ENCODE measurements around the gene PRKCB.
"Not testable (repeated sequence)": the region's sequence is repeated elsewhere in the genome, so short reads cannot be mapped to it uniquely, and the experiment has no call there.

PRKCB gene

DNA sequence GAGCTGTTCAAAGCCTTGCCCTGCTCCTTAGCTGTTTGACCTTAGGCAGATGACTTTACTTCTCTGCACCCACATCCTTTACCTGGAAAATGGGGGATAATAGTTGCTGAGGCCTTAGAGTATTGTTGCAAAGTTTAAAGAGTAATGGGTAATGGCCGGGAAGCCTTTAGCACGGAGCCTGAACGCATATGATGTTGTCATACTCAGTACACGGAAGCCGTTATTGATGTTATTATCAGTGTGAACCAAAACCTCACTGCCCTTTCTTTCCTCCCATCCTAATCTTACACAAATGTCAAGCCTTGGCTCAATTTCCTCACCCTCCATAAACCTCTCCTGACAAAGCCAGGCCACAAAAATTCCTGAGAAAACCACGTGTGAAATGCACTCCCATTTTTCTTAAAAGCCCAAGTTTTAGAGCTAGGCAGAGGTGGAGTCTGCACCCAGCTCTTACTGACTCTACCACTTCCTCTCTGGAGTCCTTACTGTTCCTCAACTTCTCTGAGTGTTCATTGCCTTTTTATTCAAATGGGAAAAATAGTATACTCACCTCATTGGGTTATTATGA is 353.1 kb downstream of the PRKCB start:
- no peak for DNase-seq

DNA sequence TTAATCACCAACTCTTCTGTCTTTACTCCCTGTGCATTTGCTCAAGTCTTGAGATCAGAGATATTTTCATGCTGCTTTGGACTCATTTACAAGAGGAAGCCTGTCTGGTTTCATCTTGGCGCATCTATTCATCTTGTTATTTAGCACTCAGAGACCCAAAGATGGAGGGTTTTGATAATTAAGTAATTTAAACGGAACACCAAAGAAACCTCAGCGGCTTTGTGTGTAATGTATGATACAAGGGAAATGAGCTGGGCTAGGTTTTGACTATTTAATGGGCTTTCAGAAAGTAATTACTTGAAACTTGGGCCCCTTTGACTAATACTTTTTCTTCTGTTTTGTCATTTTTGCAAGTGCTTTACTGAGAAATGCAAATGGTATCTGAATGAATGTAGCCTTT is 354.2 kb downstream of the PRKCB start:
- DNase-seq = no peak

DNA sequence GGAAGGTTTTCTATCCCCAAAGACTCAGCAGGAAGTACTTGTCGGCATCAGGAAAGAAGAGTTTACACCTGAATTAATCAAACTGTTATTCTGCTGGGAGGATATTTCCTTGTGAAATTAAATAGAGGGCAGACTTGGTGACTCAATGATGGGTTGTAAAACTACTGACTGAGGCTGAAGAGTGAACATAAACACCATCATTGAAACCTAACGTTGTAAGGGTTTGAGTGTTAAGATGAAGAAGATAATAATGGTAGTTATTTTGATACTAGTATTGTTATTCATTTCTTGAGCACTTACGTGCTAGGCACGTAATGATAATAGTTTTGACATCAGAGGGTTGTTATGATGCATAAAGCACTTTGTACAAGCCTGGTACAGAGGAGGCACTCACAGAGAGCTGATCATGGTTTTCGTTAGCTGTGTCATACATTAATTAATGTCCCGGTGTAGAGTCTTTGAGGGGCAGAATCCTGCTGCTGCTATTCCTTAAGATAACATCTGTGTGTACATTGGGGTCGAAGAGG is 356.2 kb downstream of the PRKCB start:
- no peak for DNase-seq

DNA sequence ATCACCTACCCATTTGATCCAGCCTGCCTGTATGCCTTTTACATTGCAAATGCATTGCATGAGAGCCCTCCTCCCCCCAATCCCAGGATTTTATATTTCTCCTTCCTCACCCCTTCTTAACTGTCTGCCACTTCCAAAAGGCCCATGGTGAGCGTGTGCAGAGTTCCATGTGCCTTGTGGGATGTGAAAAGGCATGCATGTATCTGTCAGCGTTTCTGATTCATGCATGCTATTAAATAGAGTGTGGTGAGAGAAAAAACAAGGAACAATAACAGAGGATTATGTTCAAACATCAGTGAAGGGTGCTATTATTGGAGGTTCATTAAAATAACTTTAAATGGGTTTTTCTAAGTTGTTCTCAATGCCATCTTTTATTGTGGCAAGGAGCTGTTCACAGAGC is 359.4 kb downstream of the PRKCB start:
- no peak for DNase-seq

DNA sequence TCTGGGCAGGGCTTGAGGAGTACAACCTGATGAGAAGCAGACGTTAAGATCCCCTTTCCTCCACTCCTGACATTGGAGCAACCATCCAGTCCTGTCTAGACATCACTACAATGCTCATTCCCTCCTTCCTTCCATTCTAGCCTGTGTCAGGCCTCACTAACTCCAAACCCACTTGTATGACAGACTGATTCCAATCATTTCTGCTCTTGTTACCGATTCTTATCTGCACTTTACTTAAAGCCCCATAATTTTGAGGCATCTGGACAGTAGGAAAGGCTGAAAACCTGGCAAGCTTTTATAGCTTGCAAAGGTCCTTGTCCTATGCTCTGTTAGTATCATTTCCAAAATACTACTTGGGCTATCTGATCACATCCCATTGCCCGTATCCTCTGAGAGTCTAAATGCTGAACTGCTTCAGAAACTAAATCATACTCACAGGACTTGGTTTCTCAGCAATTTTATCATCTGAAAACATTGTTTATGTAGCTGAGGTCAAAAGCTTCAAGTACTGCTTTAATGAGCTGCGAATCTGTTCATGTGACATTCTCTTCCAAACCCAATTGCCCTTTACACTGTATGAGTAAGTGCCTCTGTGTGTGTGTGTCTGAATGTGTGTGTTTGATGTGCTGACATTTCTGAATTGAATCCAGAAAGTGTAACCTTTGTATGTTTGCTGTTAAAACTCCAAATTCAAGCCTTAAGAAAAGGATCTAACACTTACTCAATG is 363.2 kb downstream of the PRKCB start:
- DNase-seq = no peak

DNA sequence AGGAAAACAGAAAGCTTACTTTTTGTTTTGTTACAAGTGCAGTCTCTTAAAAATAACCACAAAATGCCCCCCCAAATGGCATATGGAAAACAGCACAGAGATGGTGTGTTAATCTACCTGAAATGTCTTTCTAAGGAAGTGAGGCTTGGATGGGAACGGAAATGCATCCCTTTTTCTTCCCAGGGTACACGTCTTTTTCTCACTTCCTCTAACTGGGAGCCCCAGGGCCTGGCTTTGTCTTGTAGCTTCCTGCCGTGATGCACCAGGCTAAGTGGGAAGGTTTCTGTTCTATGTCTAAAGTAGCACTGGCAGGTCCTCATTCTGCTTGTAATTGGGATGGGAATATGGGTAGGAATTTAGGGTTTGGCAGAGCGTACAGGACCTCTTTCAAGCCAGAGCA is 367.9 kb downstream of the PRKCB start:
- no peak for DNase-seq

DNA sequence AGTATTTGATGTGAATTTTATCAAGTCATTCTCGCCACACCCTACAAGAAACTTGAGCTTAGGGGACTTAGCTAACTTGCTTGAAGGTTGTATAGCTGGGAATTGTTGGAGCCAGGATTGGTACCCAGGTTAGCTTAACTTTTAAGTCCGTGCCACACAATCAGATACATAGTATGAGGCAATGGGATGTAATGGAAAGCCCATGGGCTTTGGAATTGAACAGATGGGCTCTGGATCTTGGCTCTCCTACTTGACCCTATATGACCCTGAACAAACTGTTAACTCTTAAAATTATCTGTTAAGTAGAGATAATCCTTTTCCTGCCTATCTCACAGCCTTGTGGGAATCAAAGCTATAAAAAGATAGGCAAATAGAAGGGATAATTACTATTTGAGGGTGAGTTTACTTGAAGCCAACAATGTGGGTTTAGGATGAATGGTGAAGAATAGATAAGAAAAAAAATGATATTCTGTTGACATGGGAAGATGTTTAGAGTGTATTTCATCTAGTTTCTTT is 368.4 kb downstream of the PRKCB start:
- no peak for DNase-seq

DNA sequence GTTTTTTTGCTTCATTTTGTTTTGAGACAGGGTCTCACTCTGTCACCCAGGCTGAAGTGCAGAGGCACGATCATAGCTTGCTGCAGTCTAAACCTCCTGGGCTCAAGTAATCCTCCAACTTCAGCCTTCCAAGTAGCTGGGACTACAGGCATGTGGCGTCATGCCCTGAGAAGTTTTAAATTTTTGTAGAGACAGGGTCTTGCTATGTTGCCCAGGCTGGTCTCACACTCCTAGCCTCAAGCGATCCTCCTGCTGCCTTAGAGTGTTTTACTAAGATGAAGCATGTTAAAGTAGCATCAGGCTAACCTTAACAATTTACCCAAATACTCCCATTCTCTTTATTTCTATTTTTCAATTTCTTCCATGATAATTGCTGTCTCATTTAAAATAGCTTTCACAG is 371.1 kb downstream of the PRKCB start:
- DNase-seq = no peak

DNA sequence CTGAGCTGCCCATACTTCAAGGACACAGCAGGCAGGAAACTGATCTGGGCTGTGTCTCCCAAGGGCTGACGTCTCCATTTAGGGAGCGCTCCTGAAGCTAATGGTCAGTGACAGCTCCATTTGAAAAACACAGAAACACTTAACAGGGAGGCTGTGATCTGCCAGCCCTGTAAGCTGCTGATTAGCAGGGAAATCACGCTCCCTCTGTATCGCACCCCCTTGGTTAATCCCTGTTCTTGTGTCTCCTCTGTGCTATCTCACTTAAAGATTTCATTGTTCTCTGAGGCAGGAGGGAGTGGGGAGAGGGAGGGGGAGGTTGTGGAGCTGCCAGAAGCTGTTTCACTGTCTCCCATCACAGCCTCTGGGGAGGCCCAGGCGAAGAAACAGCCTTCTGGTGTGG is 372.9 kb downstream of the PRKCB start:
- DNase-seq = no peak

DNA sequence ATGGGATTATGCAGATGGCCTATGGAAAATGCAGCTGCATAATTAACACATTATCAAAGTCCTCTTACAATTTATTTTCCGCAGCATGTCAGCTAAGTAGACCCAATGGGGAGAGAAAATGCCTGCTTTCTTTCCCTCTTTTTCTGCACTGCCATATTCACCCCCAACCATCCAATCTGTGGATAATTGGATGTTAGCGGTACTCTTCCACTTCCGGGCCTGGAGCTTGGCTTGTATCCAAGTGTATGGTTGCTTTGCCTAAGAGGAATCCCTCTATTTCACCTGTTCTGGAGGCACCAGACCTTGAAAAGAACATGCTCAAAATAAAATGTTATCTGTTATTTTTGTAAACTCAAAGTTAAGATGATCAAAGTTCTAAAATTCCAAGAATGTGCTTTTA is 379.2 kb downstream of the PRKCB start:
- no peak for DNase-seq

DNA sequence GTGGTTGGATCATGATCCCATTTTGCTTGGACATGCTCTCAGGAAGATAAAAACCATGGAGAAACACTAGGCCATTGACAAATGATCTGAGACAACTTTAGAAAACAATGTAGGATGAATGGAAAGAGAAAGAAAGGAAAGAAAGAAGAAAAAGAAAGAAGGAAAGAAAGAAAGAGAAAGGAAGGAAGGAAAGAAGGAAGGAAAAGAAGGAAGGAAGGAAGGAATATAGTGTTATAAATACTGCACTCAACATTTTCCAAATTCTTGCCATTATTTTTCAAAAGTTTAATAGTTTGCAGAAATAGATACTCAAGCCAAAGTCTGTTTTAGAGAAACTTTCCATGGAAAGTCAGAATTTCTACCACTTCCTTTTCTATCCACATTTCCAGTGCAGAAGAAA is 381.2 kb downstream of the PRKCB start:
- no peak for DNase-seq

DNA sequence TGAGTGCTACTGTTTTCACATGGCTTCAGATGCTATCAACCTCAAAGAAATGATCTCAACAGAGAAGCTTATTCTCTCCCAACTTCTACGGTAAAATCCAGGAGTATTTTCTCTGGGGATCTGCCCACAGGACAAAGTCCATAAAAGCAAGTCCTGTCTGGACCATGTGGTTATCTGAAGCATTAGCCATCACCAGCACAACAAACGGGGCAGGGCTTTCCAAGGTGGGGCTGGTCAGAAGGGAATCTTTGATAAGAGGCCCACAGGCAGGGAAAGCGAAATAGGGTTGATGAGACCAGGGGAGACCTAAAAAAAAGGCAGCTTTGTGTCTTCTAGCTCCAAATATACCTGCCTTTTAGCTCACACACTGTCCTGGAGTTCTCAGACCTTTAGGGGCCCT is 381.7 kb downstream of the PRKCB start:
- DNase-seq = no peak

DNA sequence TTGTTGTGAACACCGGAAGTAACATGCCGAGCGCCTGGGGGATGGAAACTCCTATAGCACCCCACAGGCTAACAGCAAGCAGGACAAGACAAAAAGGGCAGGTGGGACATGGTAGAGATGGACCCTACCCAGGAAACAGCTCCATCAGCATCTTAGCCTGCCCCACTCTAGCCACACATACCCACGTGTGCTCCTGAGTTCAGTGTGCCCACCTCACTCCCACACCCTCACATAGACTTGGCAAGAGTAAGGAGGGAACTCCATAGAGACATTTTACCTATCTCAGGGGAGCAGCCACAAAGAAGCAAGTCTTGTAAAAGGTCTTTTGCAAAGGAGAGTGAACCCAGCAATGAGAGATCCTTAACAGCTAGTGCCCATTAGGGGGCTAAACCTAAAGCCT is 382.5 kb downstream of the PRKCB start:
- DNase-seq = no peak

DNA sequence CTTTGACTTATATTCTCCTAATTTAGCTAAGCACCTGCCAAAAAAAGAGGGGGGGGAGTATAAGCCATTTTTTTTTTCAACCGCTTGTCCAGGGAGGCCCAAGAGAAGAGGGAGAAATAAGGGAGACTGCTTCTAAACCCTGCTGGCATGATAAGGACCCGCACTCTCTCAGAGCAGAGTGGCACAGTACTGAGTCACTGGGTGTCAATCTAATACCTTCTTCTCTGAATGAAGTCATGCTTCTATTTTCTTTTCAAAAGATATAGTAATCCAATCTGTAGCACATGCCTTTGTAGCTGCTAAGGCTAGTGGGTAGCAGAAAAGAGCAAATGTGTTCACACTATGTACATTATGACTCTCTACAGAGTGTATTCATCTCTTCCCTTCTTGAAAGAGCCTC is 385.4 kb downstream of the PRKCB start:
- DNase-seq = no peak

DNA sequence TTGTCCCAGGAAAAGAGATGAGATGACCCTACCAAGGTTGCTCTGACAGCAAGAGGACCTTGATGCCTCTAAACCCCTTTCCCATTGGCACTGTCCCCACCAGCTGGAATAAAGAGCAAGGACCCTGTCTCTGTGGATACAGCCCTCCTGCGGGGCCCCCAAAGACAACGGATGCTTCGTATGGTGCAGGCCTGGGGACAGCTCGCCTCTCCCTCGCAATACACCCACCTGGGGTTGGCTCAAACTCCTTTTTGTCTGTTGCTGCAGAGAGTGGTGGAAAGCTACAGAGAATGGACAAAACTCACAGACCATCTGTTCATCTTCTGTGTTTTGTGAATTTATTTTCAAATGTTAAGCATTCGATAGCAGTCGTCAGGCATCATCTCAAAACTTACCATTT is 392.7 kb downstream of the PRKCB start:
- no peak for DNase-seq

DNA sequence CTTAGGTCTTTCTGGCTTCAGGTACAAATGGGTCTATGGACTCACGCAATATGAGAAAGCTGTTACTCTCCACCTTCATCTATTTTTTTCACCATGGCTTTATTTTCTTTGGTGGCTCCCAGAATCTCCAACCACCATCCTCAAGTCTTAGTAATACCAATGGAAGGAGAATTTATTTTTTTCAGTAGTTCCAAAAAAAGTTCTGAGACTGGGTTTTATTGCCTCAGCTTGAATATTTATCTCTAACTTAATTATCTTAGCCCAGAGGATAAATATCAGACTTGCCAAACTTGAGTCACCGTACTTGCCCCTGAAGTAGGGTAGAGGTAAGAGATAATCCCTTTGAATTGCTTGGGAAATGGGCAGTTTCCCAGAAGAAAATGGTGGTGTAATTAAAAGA is 397.2 kb downstream of the PRKCB start:
- DNase-seq = no peak

DNA sequence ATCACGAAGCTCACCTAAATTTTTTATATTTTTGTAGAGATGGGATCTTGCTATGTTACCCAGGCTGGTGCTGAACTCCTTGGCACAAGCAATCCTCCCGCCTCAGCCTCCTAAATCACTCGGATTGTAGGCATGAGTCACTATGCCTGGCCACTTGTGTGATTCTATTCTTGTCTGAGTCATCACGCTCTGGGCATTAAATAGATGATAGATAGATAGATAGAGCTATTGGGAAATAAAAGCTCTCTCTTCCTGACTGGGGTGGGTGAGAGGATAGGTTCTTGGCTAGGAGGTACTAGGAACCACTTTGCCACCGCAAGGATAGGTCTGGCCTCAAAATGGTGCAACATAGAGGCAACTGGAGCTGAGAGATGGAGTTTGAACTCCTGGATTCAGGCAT is 399.0 kb downstream of the PRKCB start:
- DNase-seq = no peak

DNA sequence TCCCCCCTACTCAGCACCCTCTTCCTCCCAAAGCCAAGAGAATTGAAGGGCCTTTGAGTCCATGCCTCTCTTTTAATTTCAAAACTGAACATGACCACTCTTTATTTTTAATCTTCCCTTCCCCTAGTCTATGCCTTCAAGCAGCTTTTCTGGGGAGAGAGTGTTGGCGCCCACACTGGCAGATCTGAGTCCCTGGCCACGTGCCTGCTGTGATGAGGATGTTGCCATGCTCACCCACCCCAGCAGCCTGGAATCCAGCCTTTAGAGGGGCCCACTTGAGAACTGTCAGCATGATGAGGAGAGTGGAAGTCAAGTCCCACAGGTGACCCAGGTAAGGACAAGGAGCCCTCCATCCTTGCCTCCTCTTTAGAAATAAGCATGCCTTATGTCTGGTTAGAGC is 400.0 kb downstream of the PRKCB start:
- DNase-seq = no peak

DNA sequence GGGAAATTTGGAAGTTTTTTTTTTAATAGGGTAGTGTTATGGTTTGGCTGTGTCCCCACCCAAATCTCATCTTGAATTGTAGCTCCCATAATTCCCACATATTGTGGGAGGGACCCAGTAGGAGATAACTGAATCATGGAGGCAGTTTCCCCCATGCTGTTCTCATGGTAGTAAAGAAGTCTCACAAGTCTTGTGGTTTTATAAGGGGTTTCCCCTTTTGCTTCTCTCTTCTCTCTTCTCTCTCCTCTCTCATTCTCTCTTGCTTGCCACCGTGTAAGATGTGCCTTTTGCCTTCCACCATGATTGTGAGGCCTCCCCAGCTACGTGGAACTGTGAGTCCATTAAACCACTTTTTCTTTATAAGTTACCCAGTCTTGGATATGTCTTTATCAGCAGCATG is 403.1 kb downstream of the PRKCB start:
- DNase-seq = not testable (repeated sequence)

DNA sequence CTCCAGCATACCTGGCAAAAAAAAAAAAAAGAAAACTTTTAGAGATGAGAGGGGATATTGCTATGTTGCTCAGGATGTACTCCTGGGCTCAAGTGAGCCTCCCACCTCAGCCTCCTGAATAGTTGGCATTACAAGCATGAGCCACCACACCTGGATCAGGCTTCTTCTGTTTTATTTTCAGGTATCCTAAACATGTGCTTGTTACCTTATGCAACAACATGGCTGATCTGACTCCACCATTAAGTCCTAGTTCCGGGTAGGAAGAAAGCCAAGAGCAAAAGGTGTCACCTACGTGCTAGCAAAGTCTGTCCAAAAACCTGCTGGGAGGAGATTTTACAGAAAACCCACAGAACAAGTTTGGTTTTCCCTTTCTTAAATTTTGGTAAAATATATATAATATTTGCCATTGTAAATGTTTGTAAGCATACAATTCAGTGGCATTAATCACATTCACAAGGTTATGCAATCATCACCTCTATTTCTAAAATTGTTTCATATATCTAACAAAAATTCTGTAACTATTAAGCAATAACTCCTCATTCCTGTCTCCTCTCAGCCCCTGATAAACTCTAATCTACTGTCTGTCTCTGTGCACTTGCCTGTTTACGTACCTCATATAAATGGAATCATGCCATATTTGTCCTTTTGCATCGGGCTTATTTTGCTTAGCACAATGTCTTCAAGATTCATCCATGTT is 411.3 kb downstream of the PRKCB start:
- DNase-seq = no peak

DNA sequence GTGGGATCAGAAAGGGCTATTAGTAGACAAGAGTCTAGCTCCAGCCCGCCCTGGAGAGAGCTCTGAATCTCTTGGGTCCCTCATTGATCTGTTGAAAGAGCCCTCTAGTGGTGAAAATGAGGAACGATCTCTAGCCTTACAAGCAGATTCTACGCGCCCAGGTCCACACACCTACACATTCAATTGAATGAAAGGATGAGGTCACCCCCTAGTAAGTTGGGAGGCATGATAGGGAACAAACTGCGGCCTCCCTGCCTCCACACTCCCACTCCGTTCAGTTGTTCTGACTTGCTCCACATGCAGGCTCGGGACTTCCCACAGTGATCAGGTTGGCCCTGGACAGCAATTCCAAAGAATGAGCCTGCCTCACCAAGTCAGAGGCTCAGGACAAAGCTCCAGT is 417.4 kb downstream of the PRKCB start:
- peak; percentile 5 for DNase-seq

DNA sequence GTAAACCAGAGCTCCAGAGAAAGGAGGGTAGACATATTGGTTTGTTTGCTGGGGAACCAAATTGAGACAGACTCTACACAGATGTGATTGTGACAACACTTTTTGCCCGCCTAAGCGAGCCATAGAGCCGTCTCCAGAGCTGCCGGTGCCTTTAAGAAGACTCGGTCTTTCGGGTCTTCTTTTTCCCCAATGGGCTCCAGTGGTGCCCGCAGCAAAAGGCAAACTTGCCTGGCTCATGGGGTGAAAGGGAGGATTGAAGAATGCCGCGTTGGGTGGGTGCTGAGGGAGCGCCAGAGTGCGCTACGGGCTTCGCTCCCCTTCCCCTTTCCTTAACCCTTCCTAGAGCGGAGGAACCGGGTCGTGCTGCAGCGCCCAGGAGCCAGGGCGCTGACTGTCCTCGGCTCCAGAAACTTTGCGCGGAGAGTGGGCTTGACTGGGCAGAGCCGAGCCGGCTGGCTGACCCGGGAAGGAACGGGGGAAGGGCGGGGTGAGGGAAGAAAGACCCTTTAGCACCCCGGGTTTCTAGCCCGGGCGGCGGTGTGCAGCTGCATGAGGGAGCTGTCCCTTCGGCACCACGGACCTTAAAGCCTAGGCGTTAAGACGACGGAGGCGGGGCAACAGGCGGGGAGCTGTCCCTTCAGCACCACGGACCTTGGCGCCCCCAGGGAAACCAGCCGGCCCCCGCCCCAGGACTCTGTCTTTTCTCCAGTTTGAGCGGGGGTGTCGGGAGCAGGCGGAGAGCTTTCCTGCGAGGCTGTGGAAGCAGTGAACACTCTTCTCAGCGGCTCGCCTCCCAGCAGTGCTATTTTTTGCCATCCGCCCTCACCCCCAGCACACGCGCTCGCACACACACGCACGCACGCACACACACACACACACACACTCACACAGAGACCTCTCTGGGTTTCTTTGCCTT is 419.9 kb downstream of the PRKCB start, which contains the start of gene CACNG3:
Gene CACNG3 (plus strand): TSS at position 880 of the 916 bp plus-strand sequence. CDS start 420 bp downstream, outside the sequence.
- no peak for DNase-seq

DNA sequence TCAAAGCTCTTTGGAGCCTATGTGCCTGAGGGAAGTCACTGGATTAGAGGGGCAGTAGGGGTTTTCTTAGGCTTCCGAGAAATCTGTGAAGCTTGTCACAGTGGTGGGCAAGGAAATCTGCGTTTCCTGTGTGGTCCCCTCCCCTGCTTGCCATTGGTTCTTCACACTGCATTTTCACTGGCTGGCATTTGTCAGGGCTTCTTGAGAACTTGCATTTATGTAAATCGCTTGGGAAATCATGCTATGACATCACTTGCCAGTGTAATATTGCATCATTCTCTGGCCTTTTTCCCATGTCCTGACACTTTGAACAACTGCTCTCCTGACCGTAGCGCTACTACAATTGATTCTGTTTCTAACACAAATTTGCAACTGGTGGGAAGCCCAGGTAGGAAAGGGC is 422.2 kb downstream of the PRKCB start:
- no peak for DNase-seq

Measured in NCI-H446 treated with DMSO at 0.1 percent for 48 hours (cell line).